IPS-NIHi7 (cell line): ENCODE results near the gene TMED6.
A peak's percentile ranks its signal among the peaks of the same experiment; 100 is the strongest.
"Not testable (repeated sequence)": the region's sequence is repeated elsewhere in the genome, so short reads cannot be mapped to it uniquely, and the experiment has no call there.

Source experiments
- DNase-seq: peaks from one replicate; pipeline ENCODE4 v3.0.0; 2012; ENCODE audit warnings: mixed read lengths; ENCODE audit errors: extremely low spot score

TMED6 gene

GRCh38 chr16:69360070-69360469, 8.5 kb upstream of the TMED6 start:
- DNase-seq: not testable (repeated sequence)

- DNase-seq: no peak
Observed at GRCh38 chr16:69350536-69351133, 951 bp downstream of the TMED6 start.

- DNase-seq: no peak
Observed at GRCh38 chr16:69349536-69349935, 2.0 kb downstream of the TMED6 start.

GRCh38 chr16:69348222-69348621, 3.4 kb downstream of the TMED6 start:
- DNase-seq: no peak

GRCh38 chr16:69346683-69347082, 4.9 kb downstream of the TMED6 start:
- no peak for DNase-seq

- DNase-seq: no peak
Observed at GRCh38 chr16:69345923-69346322, 5.7 kb downstream of the TMED6 start.

GRCh38 chr16:69344171-69344570, 7.4 kb downstream of the TMED6 start:
- no peak for DNase-seq

- DNase-seq: no peak
Observed at GRCh38 chr16:69340095-69340644, 11.4 kb downstream of the TMED6 start.

GRCh38 chr16:69339289-69340094, 12.1 kb downstream of the TMED6 start, which contains the start of the genes COG8 and NIP7:
Gene COG8 (minus strand): TSS chr16:69339564. CDS start chr16:69339552, 12 bp downstream.
Gene NIP7 (plus strand): TSS chr16:69339772. CDS start chr16:69339830, 58 bp downstream.
- DNase-seq: peak; percentile 96

GRCh38 chr16:69338557-69339288, 12.9 kb downstream of the TMED6 start:
- no peak for DNase-seq

GRCh38 chr16:69334696-69335095, 16.9 kb downstream of the TMED6 start:
- no peak for DNase-seq

GRCh38 chr16:69330286-69331109, 21.1 kb downstream of the TMED6 start, which contains the start of gene PDF:
Gene PDF (minus strand): TSS chr16:69330588. CDS start chr16:69330570, 18 bp downstream.
- DNase-seq: peak; percentile 98

GRCh38 chr16:69329369-69330285, 22.0 kb downstream of the TMED6 start:
- DNase-seq: no peak

GRCh38 chr16:69328854-69329316, 22.7 kb downstream of the TMED6 start:
- DNase-seq: no peak

GRCh38 chr16:69327585-69328310, 23.8 kb downstream of the TMED6 start:
- DNase-seq: no peak

GRCh38 chr16:69326172-69326873, 25.3 kb downstream of the TMED6 start:
- DNase-seq: no peak

- DNase-seq: no peak
Observed at GRCh38 chr16:69325784-69326171, 25.8 kb downstream of the TMED6 start.

- no peak for DNase-seq
Observed at GRCh38 chr16:69324585-69325253, 26.9 kb downstream of the TMED6 start.
